ENCODE measurements around the gene SPARCL1.
"Not testable (repeated sequence)": the region's sequence is repeated elsewhere in the genome, so short reads cannot be mapped to it uniquely, and the experiment has no call there.

The SPARCL1 gene

GRCh38 chr4:87499403-87500091 is 29.6 kb downstream of the SPARCL1 start:
- no peak for DNase-seq

GRCh38 chr4:87498446-87498900 is 30.7 kb downstream of the SPARCL1 start:
- DNase-seq, result peak; percentile 40

DNA sequence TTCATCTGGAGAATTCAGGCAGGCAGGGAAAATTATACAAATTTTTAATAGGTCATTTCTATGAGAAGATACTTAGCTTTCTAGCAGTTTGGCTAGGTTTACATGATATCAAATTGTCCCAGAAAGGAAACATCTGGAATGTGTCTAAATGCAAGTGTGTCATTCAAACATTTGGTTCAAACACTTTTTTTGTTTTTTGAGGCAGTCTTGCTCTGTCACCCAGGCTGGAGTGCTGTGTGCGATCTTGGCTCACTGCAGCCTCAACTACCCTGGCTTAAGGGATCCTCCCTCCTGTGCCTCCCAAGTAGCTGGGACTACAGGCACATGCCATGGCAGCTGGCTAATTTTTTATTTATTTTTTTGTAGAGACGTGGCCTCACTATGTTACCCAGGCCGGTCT is 31.6 kb downstream of the SPARCL1 start:
- DNase-seq, result no peak

DNA sequence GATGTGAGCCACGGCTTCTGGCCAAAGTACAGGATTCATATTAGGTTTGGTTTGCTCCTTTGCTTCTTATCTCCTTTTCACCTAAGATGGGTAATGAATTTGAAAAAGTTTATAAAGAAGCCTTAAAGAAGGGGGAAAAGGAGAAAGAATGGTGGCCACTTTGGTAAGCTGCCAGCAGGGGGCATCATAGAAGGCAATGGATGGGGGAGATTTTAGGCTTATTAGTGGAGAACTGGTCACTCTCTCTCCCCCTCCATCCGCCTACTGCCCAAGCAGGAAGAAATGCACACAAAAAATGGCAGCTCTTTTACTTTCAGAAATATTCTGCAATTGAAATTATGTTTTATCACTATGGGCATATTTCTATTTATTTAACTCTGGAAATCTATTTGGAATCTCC is 32.0 kb downstream of the SPARCL1 start:
- no peak for DNase-seq

- DNase-seq, result no peak
Observed at GRCh38 chr4:87493115-87493514, 36.1 kb downstream of the SPARCL1 start.

- not testable (repeated sequence) for DNase-seq
Observed at GRCh38 chr4:87491851-87492250, 37.3 kb downstream of the SPARCL1 start.

- DNase-seq, result no peak
Observed at GRCh38 chr4:87491436-87491835, 37.7 kb downstream of the SPARCL1 start.

GRCh38 chr4:87490664-87491369 is 38.4 kb downstream of the SPARCL1 start:
- DNase-seq, result no peak

DNA sequence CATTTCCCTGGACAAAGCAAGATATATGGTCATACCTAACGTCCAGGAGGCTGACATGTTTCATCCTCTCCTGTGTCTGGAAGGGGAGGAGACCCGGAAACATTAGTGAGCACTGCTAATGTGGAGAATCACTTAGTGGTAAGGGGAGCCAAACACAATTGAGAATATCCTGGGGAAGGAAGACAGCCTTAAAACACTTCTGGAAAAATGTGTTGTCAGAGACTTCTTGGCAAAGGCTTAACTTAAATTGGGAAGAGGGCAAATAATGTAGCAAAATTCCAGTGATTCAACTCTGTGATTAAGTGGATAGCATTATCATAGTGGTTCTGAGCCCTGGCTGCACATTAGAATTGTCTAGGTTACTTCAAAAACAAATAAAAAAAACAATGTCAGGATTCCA is 39.5 kb downstream of the SPARCL1 start:
- DNase-seq, result no peak

DNA sequence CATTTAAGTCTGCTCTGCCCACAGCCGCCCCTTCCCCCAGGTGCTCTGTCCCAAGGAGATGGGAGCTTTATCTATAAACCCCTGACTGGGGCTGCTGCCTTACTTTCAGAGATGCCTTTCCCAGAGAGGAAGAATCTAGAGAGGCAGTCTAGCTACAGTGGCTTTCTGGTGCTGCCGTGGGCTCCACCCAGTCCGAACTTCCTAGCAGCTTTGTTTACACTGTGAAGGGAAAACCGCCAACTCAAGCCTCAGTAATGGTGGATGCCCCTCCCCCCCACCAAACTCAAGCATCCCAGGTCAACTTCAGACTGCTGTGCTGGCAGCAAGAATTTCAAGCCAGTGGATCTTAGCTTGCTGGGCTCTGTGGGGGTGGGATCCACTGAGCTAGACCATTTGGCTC is 40.5 kb downstream of the SPARCL1 start:
- DNase-seq, result not testable (repeated sequence)

DNA sequence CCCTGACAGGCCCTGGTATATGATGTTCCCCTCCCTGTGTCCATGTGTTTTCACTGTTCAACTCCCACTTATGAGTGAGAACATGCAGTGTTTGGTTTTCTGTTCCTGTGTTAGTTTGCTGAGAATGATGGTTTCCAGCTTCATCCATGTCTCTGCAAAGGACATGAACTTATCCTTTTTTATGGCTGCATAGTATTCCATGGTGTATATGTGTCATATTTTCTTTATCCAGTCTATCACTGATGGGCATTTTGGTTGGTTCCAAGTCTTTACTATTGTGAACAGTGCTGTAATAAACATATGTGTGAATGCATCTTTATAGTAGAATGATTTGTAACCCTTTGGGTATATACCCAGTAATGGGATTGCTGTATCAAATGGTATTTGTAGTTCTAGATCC is 45.9 kb downstream of the SPARCL1 start:
- DNase-seq, result not testable (repeated sequence)

DNA sequence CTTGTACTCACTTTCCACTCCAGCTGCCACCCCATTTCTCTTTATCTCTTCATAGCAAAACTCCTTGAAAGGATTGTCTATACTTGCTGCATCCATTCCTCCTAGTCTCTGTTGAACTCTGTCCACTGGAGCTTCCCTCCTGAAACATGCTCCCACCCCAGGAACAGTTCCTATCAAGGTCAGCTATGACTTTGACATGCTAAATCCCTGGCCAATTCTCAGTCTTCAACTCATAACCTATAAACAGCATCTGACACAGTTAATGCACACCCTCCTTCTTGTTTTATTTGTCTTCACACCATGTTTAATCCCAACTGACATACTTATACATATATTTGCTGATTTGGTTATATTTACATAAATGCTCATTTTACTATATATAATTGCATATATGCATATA is 47.8 kb downstream of the SPARCL1 start:
- no peak for DNase-seq

GRCh38 chr4:87478732-87479250 is 50.4 kb downstream of the SPARCL1 start:
- DNase-seq, result no peak

- DNase-seq, result no peak
Observed at GRCh38 chr4:87476934-87477333, 52.2 kb downstream of the SPARCL1 start.

- no peak for DNase-seq
Observed at GRCh38 chr4:87469390-87469789, 59.8 kb downstream of the SPARCL1 start.

DNA sequence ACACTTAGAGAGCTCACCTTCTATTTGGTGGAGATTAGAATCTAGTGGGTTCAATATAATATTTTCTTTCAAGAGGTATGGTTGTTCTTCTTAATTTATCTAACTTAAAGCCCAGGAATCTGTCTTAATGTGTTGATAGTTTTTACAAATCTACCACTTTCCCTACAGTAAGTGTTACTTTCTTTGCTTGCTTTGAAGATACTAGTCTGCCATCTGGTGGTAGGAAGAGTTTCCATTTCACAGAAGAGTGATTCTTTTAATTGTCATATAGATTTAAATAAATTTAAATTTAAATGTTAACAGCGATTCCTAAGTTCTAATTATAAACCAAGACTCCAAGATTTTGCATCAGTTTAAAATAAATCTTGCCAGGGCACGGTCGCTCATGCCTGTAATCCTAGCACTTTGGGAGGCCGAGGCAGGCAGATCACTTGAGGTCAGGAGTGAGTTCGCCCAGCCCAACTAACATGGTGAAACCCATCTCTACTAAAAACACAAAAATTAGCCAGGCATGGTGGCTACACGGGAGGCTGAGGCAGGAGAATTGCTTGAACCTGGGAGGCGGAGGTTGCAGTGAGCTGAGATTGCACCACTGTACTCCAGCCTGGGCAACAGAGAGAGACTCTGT is 63.3 kb downstream of the SPARCL1 start:
- no peak for DNase-seq

- no peak for DNase-seq
Observed at GRCh38 chr4:87462102-87462501, 67.1 kb downstream of the SPARCL1 start.

- no peak for DNase-seq
Observed at GRCh38 chr4:87461281-87461700, 67.9 kb downstream of the SPARCL1 start.

DNA sequence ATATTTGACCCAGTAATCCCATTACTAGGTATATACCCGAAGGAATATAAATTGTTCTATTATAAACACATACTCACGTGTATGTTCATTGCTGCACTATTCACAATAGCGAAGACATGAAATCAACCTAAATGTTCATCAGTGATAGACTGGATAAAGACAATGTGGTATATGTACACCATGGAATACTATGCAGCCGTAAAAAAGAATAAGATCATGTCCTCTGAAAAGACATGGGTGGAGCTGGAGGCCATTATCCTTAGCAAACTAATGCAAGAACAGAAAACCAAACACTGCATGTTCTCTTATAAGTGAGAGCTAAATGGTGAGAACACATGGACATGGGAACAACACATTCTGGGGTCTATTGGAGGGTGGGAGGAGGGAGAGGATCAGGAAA is 70.3 kb downstream of the SPARCL1 start:
- DNase-seq, result no peak

- DNase-seq, result no peak
Observed at GRCh38 chr4:87451537-87451936, 77.6 kb downstream of the SPARCL1 start.

DNA sequence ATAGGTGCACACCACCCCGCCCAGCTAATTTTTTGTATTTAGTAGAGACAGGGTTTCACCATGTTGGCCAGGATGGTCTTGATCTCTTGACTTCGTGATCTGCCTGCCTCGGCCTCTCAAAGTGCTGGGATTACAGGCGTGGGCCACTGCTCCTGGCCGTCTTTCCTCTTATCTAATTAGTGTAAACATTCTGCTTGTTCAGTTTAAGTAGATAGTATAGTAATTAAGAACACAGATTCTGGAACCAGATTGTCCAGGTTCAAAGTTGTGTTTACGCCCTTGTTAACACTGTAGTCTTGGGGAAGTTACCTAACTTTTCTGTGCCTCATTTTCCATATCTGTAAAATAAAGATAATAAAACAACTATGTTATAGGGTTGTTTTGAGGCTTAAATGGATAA is 82.8 kb downstream of the SPARCL1 start:
- not testable (repeated sequence) for DNase-seq

GRCh38 chr4:87445964-87446363 is 83.2 kb downstream of the SPARCL1 start:
- DNase-seq, result no peak

GRCh38 chr4:87444741-87445140 is 84.4 kb downstream of the SPARCL1 start:
- DNase-seq, result no peak

DNA sequence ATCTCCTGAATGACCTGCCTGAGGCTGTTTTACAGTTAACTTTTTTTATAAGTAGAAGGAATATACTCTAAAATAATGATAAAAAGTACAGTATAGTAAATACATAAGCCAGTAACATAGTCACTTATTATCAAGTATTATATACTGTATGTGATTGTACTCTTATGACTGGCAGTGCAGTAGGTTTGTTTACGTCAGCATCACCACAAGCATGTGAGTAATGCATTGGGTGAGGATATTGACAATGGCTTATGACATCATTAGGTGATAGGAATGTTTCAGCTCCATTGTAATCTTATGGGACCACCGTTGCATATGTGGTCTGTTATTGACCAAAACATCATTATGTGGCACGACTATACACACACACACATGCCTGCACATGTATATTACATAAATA is 86.3 kb downstream of the SPARCL1 start:
- DNase-seq, result no peak
